Measurements from ENCODE around the gene SCARB2.

Gene SCARB2

GRCh38 chr4:76179398-76180318 is 34.0 kb downstream of the SCARB2 start:
- Histone ChIP-seq H3K4me1 (ENCODE audit: control insufficient read depth, insufficient read depth, low read length) (no peaks in the 10 kb centered on the region), H3K27me3 (ENCODE audit: control insufficient read depth, insufficient read depth, low read length) (no peaks in the 10 kb centered on the region), H3K36me3 (ENCODE audit: control insufficient read depth, insufficient read depth, low read length) (peaks cover 17% of the 10 kb centered on the region), H3K9me3 (ENCODE audit: control insufficient read depth, insufficient read depth, low read length) (no peaks in the 10 kb centered on the region), H3K4me3 (ENCODE audit: low read depth, low read length) (no peak overlapping the region), H3K9ac (ENCODE audit: low read depth, low read length) (no peak overlapping the region), H3K27ac (ENCODE audit: low read depth, low read length) (no peak overlapping the region)

GRCh38 chr4:76178296-76178695 is 35.3 kb downstream of the SCARB2 start:
- peaks cover 27% of the 10 kb centered on the region for H3K36me3 ChIP-seq (ENCODE audit: control insufficient read depth, insufficient read depth, low read length)

GRCh38 chr4:76177709-76178108 is 35.9 kb downstream of the SCARB2 start:
- Histone ChIP-seq H3K27me3 (ENCODE audit: control insufficient read depth, insufficient read depth, low read length) (no peaks in the 10 kb centered on the region), H3K4me3 (ENCODE audit: low read depth, low read length) (no peak overlapping the region), H3K36me3 (ENCODE audit: control insufficient read depth, insufficient read depth, low read length) (peaks cover 27% of the 10 kb centered on the region), H3K9ac (ENCODE audit: low read depth, low read length) (no peak overlapping the region), H3K4me1 (ENCODE audit: control insufficient read depth, insufficient read depth, low read length) (no peaks in the 10 kb centered on the region), H3K27ac (ENCODE audit: low read depth, low read length) (no peak overlapping the region), H3K9me3 (ENCODE audit: control insufficient read depth, insufficient read depth, low read length) (no peaks in the 10 kb centered on the region)

More at GRCh38 chr4:76178296-76178695, 35.3 kb downstream of the SCARB2 start:
- Histone ChIP-seq H3K4me1 (ENCODE audit: control insufficient read depth, insufficient read depth, low read length) (no peaks in the 10 kb centered on the region), H3K9ac (ENCODE audit: low read depth, low read length) (no peak overlapping the region), H3K27ac (ENCODE audit: low read depth, low read length) (no peak overlapping the region), H3K27me3 (ENCODE audit: control insufficient read depth, insufficient read depth, low read length) (no peaks in the 10 kb centered on the region), H3K9me3 (ENCODE audit: control insufficient read depth, insufficient read depth, low read length) (no peaks in the 10 kb centered on the region), H3K4me3 (ENCODE audit: low read depth, low read length) (no peak overlapping the region)

- Histone ChIP-seq H3K9me3 (ENCODE audit: control insufficient read depth, insufficient read depth, low read length) (no peaks in the 10 kb centered on the region), H3K4me3 (ENCODE audit: low read depth, low read length) (no peak overlapping the region), H3K27me3 (ENCODE audit: control insufficient read depth, insufficient read depth, low read length) (no peaks in the 10 kb centered on the region), H3K9ac (ENCODE audit: low read depth, low read length) (no peak overlapping the region), H3K36me3 (ENCODE audit: control insufficient read depth, insufficient read depth, low read length) (peaks cover 30% of the 10 kb centered on the region), H3K4me1 (ENCODE audit: control insufficient read depth, insufficient read depth, low read length) (no peaks in the 10 kb centered on the region), H3K27ac (ENCODE audit: low read depth, low read length) (no peak overlapping the region)
Measured at GRCh38 chr4:76175336-76175735, 38.3 kb downstream of the SCARB2 start.

- Histone ChIP-seq H3K27me3 (ENCODE audit: control insufficient read depth, insufficient read depth, low read length) (no peaks in the 10 kb centered on the region), H3K36me3 (ENCODE audit: control insufficient read depth, insufficient read depth, low read length) (peaks cover 31% of the 10 kb centered on the region), H3K4me3 (ENCODE audit: low read depth, low read length) (no peak overlapping the region), H3K9me3 (ENCODE audit: control insufficient read depth, insufficient read depth, low read length) (no peaks in the 10 kb centered on the region), H3K27ac (ENCODE audit: low read depth, low read length) (no peak overlapping the region), H3K4me1 (ENCODE audit: control insufficient read depth, insufficient read depth, low read length) (no peaks in the 10 kb centered on the region), H3K9ac (ENCODE audit: low read depth, low read length) (no peak overlapping the region)
Measured at GRCh38 chr4:76174216-76174615, 39.4 kb downstream of the SCARB2 start.

- Histone ChIP-seq H3K9ac (ENCODE audit: low read depth, low read length) (no peak overlapping the region), H3K4me3 (ENCODE audit: low read depth, low read length) (no peak overlapping the region), H3K27ac (ENCODE audit: low read depth, low read length) (no peak overlapping the region), H3K9me3 (ENCODE audit: control insufficient read depth, insufficient read depth, low read length) (no peaks in the 10 kb centered on the region), H3K4me1 (ENCODE audit: control insufficient read depth, insufficient read depth, low read length) (no peaks in the 10 kb centered on the region), H3K36me3 (ENCODE audit: control insufficient read depth, insufficient read depth, low read length) (peaks cover 31% of the 10 kb centered on the region), H3K27me3 (ENCODE audit: control insufficient read depth, insufficient read depth, low read length) (no peaks in the 10 kb centered on the region)
Measured at GRCh38 chr4:76168688-76169087, 44.9 kb downstream of the SCARB2 start.

GRCh38 chr4:76166480-76166879 is 47.1 kb downstream of the SCARB2 start:
- peaks cover 44% of the 10 kb centered on the region for H3K36me3 ChIP-seq (ENCODE audit: control insufficient read depth, insufficient read depth, low read length)
- H3K27ac ChIP-seq (ENCODE audit: low read depth, low read length) = no peak overlapping the region
- no peak overlapping the region for H3K4me3 ChIP-seq (ENCODE audit: low read depth, low read length)
- no peaks in the 10 kb centered on the region for H3K9me3 ChIP-seq (ENCODE audit: control insufficient read depth, insufficient read depth, low read length)
- no peaks in the 10 kb centered on the region for H3K27me3 ChIP-seq (ENCODE audit: control insufficient read depth, insufficient read depth, low read length)
- H3K4me1 ChIP-seq (ENCODE audit: control insufficient read depth, insufficient read depth, low read length) = no peaks in the 10 kb centered on the region
- no peak overlapping the region for H3K9ac ChIP-seq (ENCODE audit: low read depth, low read length)

GRCh38 chr4:76160355-76160754 is 53.3 kb downstream of the SCARB2 start:
- Histone ChIP-seq H3K9ac (ENCODE audit: low read depth, low read length) (no peak overlapping the region), H3K27me3 (ENCODE audit: control insufficient read depth, insufficient read depth, low read length) (no peaks in the 10 kb centered on the region), H3K36me3 (ENCODE audit: control insufficient read depth, insufficient read depth, low read length) (peaks cover 34% of the 10 kb centered on the region), H3K4me1 (ENCODE audit: control insufficient read depth, insufficient read depth, low read length) (no peaks in the 10 kb centered on the region), H3K4me3 (ENCODE audit: low read depth, low read length) (no peak overlapping the region), H3K9me3 (ENCODE audit: control insufficient read depth, insufficient read depth, low read length) (no peaks in the 10 kb centered on the region), H3K27ac (ENCODE audit: low read depth, low read length) (no peak overlapping the region)

- H3K9ac ChIP-seq (ENCODE audit: low read depth, low read length) = no peak overlapping the region
- H3K4me1 ChIP-seq (ENCODE audit: control insufficient read depth, insufficient read depth, low read length) = no peaks in the 10 kb centered on the region
- H3K27me3 ChIP-seq (ENCODE audit: control insufficient read depth, insufficient read depth, low read length) = no peaks in the 10 kb centered on the region
- no peaks in the 10 kb centered on the region for H3K9me3 ChIP-seq (ENCODE audit: control insufficient read depth, insufficient read depth, low read length)
- H3K27ac ChIP-seq (ENCODE audit: low read depth, low read length) = no peak overlapping the region
- H3K4me3 ChIP-seq (ENCODE audit: low read depth, low read length) = no peak overlapping the region
- H3K36me3 ChIP-seq (ENCODE audit: control insufficient read depth, insufficient read depth, low read length) = peaks cover 15% of the 10 kb centered on the region
Measured at GRCh38 chr4:76156635-76157034, 57.0 kb downstream of the SCARB2 start.

GRCh38 chr4:76155979-76156378 is 57.6 kb downstream of the SCARB2 start:
- no peak overlapping the region for H3K27ac ChIP-seq (ENCODE audit: low read depth, low read length)
- H3K9me3 ChIP-seq (ENCODE audit: control insufficient read depth, insufficient read depth, low read length) = no peaks in the 10 kb centered on the region
- peaks cover 9% of the 10 kb centered on the region for H3K36me3 ChIP-seq (ENCODE audit: control insufficient read depth, insufficient read depth, low read length)
- no peaks in the 10 kb centered on the region for H3K27me3 ChIP-seq (ENCODE audit: control insufficient read depth, insufficient read depth, low read length)
- H3K4me3 ChIP-seq (ENCODE audit: low read depth, low read length) = no peak overlapping the region
- H3K9ac ChIP-seq (ENCODE audit: low read depth, low read length) = no peak overlapping the region
- H3K4me1 ChIP-seq (ENCODE audit: control insufficient read depth, insufficient read depth, low read length) = no peaks in the 10 kb centered on the region

GRCh38 chr4:76153356-76153755 is 60.3 kb downstream of the SCARB2 start:
- Histone ChIP-seq H3K4me3 (ENCODE audit: low read depth, low read length) (no peak overlapping the region), H3K9me3 (ENCODE audit: control insufficient read depth, insufficient read depth, low read length) (no peaks in the 10 kb centered on the region)

More at GRCh38 chr4:76153356-76153755, 60.3 kb downstream of the SCARB2 start:
- no peaks in the 10 kb centered on the region for H3K4me1 ChIP-seq (ENCODE audit: control insufficient read depth, insufficient read depth, low read length)
- H3K27me3 ChIP-seq (ENCODE audit: control insufficient read depth, insufficient read depth, low read length) = no peaks in the 10 kb centered on the region
- H3K27ac ChIP-seq (ENCODE audit: low read depth, low read length) = peak overlapping the region; percentile 39
- no peak overlapping the region for H3K9ac ChIP-seq (ENCODE audit: low read depth, low read length)
- H3K36me3 ChIP-seq (ENCODE audit: control insufficient read depth, insufficient read depth, low read length) = no peaks in the 10 kb centered on the region

All from HUES48 (cell line).